RWPE2 (cell line): ENCODE measurements around the gene RANBP3L.

ENCODE experiments used
- ATAC-seq: fragments of 200-7000 bp; cut with Tn5 transposase; 3 replicates; pipeline ENCODE4 v1.9.1; 2021; ENCODE audit warnings: low read depth
- DNase-seq: peaks from one replicate; pipeline ENCODE4 v3.0.0-alpha.2; 2020; ENCODE audit warnings: low spot score
- H3K27ac ChIP-seq: fragments of 450-650 bp; 2 replicates; pipeline ENCODE4 v1.5.1; 2017; ENCODE audit warnings: mild to moderate bottlenecking; ENCODE audit not compliant: poor library complexity, severe bottlenecking
- H3K27me3 ChIP-seq: fragments of 250-450 bp; sonication (Bioruptor Pico); 2 replicates; pipeline ENCODE4 v1.5.1; 2021; ENCODE audit warnings: mild to moderate bottlenecking, moderate library complexity; ENCODE audit not compliant: insufficient read depth, poor library complexity, severe bottlenecking
- H3K36me3 ChIP-seq: fragments of 250-450 bp; sonication (Bioruptor Pico); 2 replicates; pipeline ENCODE4 v1.5.1; 2020; ENCODE audit warnings: low read depth, mild to moderate bottlenecking, moderate library complexity
- H3K4me1 ChIP-seq: fragments of 250-450 bp; sonication (Bioruptor Pico); 2 replicates; pipeline ENCODE4 v1.5.1; 2021; ENCODE audit warnings: mild to moderate bottlenecking, moderate library complexity; ENCODE audit not compliant: insufficient read depth, poor library complexity, severe bottlenecking
- H3K4me3 ChIP-seq: fragments of 250-450 bp; sonication (Bioruptor Pico); 2 replicates; pipeline ENCODE4 v1.5.1; 2021; ENCODE audit warnings: mild to moderate bottlenecking, moderate library complexity; ENCODE audit not compliant: severe bottlenecking
- H3K9me3 ChIP-seq: fragments of 250-450 bp; sonication (Bioruptor Pico); 2 replicates; pipeline ENCODE4 v1.5.1; 2021; ENCODE audit warnings: mild to moderate bottlenecking, moderate library complexity; ENCODE audit not compliant: severe bottlenecking
- TF ChIP-seq, protein P1 (sequence below): fragments of 450-650 bp; IDR thresholded peaks from one replicate; pipeline ENCODE4 v1.5.1; 2017; ENCODE audit warnings: mild to moderate bottlenecking, moderate library complexity; ENCODE audit not compliant: poor library complexity, severe bottlenecking

RANBP3L gene

DNA sequence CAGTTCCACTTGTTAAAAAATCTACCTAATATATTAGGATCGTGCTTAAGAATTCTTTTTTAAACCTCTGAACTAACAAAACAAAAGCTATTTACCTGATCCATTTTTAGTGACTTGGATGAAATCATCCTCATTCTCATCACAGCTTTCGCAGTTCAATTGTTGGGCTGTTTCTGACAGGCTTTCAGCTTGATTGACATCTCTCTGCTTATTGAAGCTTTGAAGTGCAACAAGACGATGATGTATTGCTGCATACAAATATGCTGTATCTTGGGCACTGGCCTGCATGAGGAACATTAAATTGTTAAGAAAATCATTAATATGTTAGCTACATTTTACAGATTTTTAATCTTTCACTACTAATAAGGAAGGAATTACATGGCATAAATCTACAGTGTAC is 50.5 kb downstream of the RANBP3L start:
- Histone ChIP-seq H3K9me3 (no peaks in the 10 kb centered on the region), H3K27me3 (no peaks in the 10 kb centered on the region), H3K27ac (no peak overlapping the region), H3K4me1 (no peaks in the 10 kb centered on the region), H3K4me3 (no peak overlapping the region), H3K36me3 (no peaks in the 10 kb centered on the region)
- DNase-seq (no peak), ATAC-seq (no peak)
- TF ChIP-seq, protein P1, sequence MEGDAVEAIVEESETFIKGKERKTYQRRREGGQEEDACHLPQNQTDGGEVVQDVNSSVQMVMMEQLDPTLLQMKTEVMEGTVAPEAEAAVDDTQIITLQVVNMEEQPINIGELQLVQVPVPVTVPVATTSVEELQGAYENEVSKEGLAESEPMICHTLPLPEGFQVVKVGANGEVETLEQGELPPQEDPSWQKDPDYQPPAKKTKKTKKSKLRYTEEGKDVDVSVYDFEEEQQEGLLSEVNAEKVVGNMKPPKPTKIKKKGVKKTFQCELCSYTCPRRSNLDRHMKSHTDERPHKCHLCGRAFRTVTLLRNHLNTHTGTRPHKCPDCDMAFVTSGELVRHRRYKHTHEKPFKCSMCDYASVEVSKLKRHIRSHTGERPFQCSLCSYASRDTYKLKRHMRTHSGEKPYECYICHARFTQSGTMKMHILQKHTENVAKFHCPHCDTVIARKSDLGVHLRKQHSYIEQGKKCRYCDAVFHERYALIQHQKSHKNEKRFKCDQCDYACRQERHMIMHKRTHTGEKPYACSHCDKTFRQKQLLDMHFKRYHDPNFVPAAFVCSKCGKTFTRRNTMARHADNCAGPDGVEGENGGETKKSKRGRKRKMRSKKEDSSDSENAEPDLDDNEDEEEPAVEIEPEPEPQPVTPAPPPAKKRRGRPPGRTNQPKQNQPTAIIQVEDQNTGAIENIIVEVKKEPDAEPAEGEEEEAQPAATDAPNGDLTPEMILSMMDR: no peak

DNA sequence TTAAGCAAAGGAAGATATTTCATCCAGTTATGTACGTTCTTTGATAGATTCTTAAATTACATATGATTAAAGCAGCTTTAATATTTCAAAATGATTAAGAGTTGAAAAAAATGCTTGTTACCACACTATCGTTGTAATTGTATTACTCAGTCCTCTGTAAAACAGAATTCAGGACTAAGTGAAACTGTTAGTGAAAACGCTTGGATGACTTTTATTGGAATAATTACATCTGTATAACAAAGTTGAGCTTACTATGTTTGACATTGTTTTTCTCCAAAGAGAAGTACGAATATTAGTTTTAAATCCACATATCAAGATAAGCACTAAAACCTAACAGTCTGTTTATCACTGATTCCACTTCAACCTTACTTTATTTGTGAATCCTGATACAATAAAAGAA is 51.3 kb downstream of the RANBP3L start:
- no peak for DNase-seq
- Histone ChIP-seq H3K27ac (no peak overlapping the region), H3K9me3 (no peaks in the 10 kb centered on the region), H3K4me3 (no peak overlapping the region), H3K27me3 (no peaks in the 10 kb centered on the region), H3K4me1 (no peaks in the 10 kb centered on the region), H3K36me3 (no peaks in the 10 kb centered on the region)
- no peak for ATAC-seq
- TF ChIP-seq, protein P1: no peak

DNA sequence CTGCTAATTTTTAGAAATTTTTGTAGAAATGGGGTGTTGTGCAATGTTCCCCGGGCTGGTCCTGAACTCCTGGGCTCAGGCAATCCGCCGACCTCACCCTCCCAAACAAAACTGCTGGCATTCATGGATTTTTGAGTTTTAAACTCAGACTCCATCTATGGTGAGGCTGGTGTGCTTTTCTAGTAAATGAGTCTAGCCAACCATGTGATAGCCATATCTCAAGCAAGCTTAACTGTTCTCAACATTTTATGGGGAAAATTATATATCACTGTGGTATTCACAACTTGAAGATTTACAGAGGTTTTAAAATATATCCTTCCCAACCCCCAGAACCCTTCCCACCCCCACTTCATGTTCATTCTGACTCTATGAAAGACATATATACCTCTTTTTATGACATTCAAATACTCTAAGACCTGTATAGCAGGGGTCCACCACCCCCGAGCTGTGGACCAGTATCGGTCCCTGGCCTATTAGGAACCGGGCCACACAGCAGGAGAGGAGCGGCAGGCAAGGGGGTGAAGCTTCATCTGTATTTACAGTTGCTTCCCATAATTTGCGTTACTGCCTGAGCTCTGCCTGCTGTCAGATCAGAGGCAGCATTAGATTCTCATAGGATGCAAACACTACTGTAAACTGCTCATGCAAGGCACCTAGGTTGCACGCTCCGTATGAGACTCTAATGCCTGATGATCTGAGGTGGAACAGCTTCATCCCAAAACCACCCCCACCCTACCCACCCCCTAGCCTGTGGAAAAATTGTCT is 55.5 kb downstream of the RANBP3L start:
- H3K4me3 ChIP-seq: no peak overlapping the region
- H3K27me3 ChIP-seq: no peaks in the 10 kb centered on the region
- H3K36me3 ChIP-seq: no peaks in the 10 kb centered on the region
- TF ChIP-seq, protein P1: no peak
- no peak overlapping the region for H3K27ac ChIP-seq
- H3K4me1 ChIP-seq: no peaks in the 10 kb centered on the region
- no peak for DNase-seq
- H3K9me3 ChIP-seq: no peaks in the 10 kb centered on the region
- ATAC-seq: no peak

DNA sequence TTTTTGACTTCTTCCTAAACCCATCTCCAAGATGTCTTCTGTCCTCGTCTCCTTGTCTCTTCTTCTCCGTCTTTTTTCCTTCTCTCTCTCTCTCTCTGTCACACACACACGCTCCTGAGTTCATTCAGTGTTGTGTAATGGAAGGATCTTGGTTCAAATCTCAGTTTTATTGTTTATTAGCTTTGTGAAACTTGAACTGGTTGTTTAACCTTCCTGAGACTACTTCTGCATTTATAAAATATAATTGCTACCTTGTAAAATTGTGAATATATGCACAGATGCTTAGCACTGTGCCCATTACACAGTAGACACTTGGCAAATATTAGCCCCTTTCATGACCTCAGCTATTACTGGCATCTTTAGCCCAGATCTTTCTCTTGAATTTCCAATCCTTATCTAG is 57.6 kb downstream of the RANBP3L start:
- Histone ChIP-seq H3K27ac (no peak overlapping the region), H3K36me3 (no peaks in the 10 kb centered on the region), H3K27me3 (no peaks in the 10 kb centered on the region), H3K4me1 (peaks cover 12% of the 10 kb centered on the region), H3K4me3 (no peak overlapping the region), H3K9me3 (no peaks in the 10 kb centered on the region)
- DNase-seq (no peak), ATAC-seq (no peak)
- TF ChIP-seq, protein P1: no peak

DNA sequence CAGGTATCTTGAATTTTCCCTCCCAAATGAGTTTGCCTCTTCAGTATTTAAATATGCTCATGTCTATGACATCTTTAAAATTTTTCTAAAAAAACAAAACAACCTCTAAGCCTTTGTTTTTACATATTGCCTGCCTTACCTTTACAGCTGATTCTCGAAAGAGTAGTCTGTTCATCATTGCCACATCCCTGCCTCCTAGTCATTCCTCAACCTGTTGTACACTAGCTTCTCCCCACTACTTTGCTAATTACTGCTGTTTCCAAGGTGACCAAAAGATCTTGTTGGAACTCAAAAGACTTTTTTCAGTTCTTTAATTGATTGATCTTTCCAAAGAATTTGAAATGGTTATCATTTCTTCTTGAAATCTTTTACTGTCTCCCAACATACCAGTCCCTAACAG is 58.0 kb downstream of the RANBP3L start:
- DNase-seq (no peak), ATAC-seq (no peak)
- Histone ChIP-seq H3K9me3 (no peaks in the 10 kb centered on the region), H3K27ac (no peak overlapping the region), H3K4me1 (peaks cover 17% of the 10 kb centered on the region), H3K36me3 (no peaks in the 10 kb centered on the region), H3K4me3 (no peak overlapping the region), H3K27me3 (no peaks in the 10 kb centered on the region)
- TF ChIP-seq, protein P1: no peak
